Measurements from ENCODE around the gene SERPINF2.

SERPINF2 gene

DNA sequence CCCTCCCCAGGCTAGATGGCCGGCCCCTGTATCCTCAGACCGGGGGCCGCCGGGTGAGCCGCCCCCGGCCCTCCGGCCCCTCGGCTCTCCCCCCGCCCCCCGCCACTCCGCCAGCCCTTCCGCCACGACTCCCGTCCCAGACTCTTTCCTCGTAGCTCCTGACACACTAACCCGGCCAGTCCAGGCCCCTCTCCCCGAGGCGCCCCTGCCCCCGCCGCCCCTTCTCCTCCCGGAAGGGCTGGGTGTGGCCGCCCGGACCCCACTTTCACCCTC, 26.9 kb upstream of the SERPINF2 start:
- Histone ChIP-seq H3K36me3 (ENCODE audit: control insufficient read depth in 2 of 2, insufficient read depth in 1 of 2, low read length in 2 of 2) (peaks cover 0 to 23% of the 10 kb centered on the region in 2 experiments; a peak in 1 of 3 replicates), H3K4me1 (ENCODE audit: control insufficient read depth, insufficient read depth, low read length) (peaks cover 18% of the 10 kb centered on the region), H3K27ac (ENCODE audit: extremely low read depth, low read depth, low read length) (no peak overlapping the region), H3K4me3 (ENCODE audit: low read depth, low read length) (peak overlapping the region; percentile 86), H3K9me3 (ENCODE audit: control insufficient read depth, insufficient read depth, low read depth, low read length) (no peaks in the 10 kb centered on the region)
- POLR2A ChIA-PET = interaction anchor here (0.5 to 4.6 kb wide), 29 partner anchors 9 to 1468 kb away, joined by 3 to 45 read pairs (median 6); partner anchors contain the start of genes INPP5K, PITPNA, PRPF8 and RILP
- no peak for TF ChIP-seq PRDM10 (tag by site-specific recombination; IDR thresholded peaks at IDR 0.05)
- TF ChIP-seq ZNF132 (tag by site-specific recombination; IDR thresholded peaks at IDR 0.05; ENCODE audit: borderline replicate concordance) = no peak
- TF ChIP-seq ZNF239 (tag by site-specific recombination; IDR thresholded peaks at IDR 0.05) = 0 out of 2 replicates have a peak, but pooled peaks have one; percentile 26
- 0 out of 2 replicates have a peak, but pooled peaks have one; percentile 57 for TF ChIP-seq GFI1B (tag by site-specific recombination; IDR thresholded peaks at IDR 0.05)
- TF ChIP-seq ZNF501 (tag by site-specific recombination; IDR thresholded peaks at IDR 0.05) = no peak
- 0 out of 2 replicates have a peak, but pooled peaks have one; percentile 16 for TF ChIP-seq ZNF146 (tag by site-specific recombination; IDR thresholded peaks at IDR 0.05)
- CTCF ChIA-PET = interaction anchor here (0.6 to 5.1 kb wide), 4 partner anchors 54 to 149 kb away, joined by 3 to 44 read pairs (median 6); no protein-coding TSS in a partner anchor

- Histone ChIP-seq H3K36me3 (ENCODE audit: control insufficient read depth in 2 of 2, insufficient read depth in 1 of 2, low read length in 2 of 2) (peaks cover 0 to 23% of the 10 kb centered on the region in 2 experiments; a peak in 1 of 3 replicates), H3K9me3 (ENCODE audit: control insufficient read depth, insufficient read depth, low read depth, low read length) (no peaks in the 10 kb centered on the region), H3K27ac (ENCODE audit: extremely low read depth, low read depth, low read length) (peak overlapping the region; percentile 98), H3K4me3 (ENCODE audit: low read depth, low read length) (peak overlapping the region; percentile 86), H3K4me1 (ENCODE audit: control insufficient read depth, insufficient read depth, low read length) (peaks cover 16% of the 10 kb centered on the region)
- ChIA-PET POLR2A (interaction anchor here (0.5 to 4.6 kb wide), 54 partner anchors 8 to 1469 kb away, joined by 3 to 45 read pairs (median 4); partner anchors contain the start of genes INPP5K, OVCA2, PITPNA and PRPF8), CTCF (interaction anchor here (0.6 to 5.1 kb wide), 15 partner anchors 16 to 529 kb away, joined by 3 to 44 read pairs (median 4); no protein-coding TSS in a partner anchor)
- TF ChIP-seq EGR2 (tag by site-specific recombination; IDR thresholded peaks at IDR 0.05; ENCODE audit: low read depth) (peak; percentile 72), ZNF610 (tag by site-specific recombination; IDR thresholded peaks at IDR 0.05; ENCODE audit: borderline replicate concordance) (0 out of 2 replicates have a peak, but pooled peaks have one; percentile 28), BCL6B (tag by site-specific recombination; IDR thresholded peaks at IDR 0.05) (no peak), SP7 (tag by site-specific recombination; IDR thresholded peaks at IDR 0.05) (peak; percentile 42), RBAK (tag by site-specific recombination; IDR thresholded peaks at IDR 0.05) (no peak), ZNF211 (tag by site-specific recombination; IDR thresholded peaks at IDR 0.05; ENCODE audit: low read depth) (no peak), ZNF394 (tag by site-specific recombination; IDR thresholded peaks at IDR 0.05; ENCODE audit: borderline replicate concordance) (no peak), ZNF16 (tag by site-specific recombination; IDR thresholded peaks at IDR 0.05; ENCODE audit: low read depth) (no peak), KLF1 (tag by site-specific recombination; IDR thresholded peaks at IDR 0.05) (peak; percentile 70), OVOL3 (tag by site-specific recombination; IDR thresholded peaks at IDR 0.05) (no peak), TRIM28 (IDR thresholded peaks at IDR 0.05; ENCODE audit: borderline replicate concordance, low read length) (no peak), ZNF302 (tag by site-specific recombination; IDR thresholded peaks at IDR 0.05; ENCODE audit: low read depth) (no peak), ZNF76 (tag by site-specific recombination; IDR thresholded peaks at IDR 0.05; ENCODE audit: borderline replicate concordance, low read depth) (peak; percentile 97), ZNF600 (tag by site-specific recombination; IDR thresholded peaks at IDR 0.05) (peak; percentile 41; the same call in 1 of the 2 replicates), ZSCAN30 (tag by site-specific recombination; IDR thresholded peaks at IDR 0.05) (0 out of 2 replicates have a peak, but pooled peaks have one; percentile 15), KLF9 (tag by site-specific recombination; IDR thresholded peaks at IDR 0.05; ENCODE audit: low read depth) (peak; percentile 90), FEZF1 (tag by site-specific recombination; IDR thresholded peaks at IDR 0.05) (no peak), SP3 (tag by site-specific recombination; IDR thresholded peaks at IDR 0.05) (peak; percentile 99), ZNF132 (tag by site-specific recombination; IDR thresholded peaks at IDR 0.05; ENCODE audit: borderline replicate concordance) (no peak), ZNF169 (tag by site-specific recombination; IDR thresholded peaks at IDR 0.05) (no peak)
- TF ChIP-seq, protein P1, sequence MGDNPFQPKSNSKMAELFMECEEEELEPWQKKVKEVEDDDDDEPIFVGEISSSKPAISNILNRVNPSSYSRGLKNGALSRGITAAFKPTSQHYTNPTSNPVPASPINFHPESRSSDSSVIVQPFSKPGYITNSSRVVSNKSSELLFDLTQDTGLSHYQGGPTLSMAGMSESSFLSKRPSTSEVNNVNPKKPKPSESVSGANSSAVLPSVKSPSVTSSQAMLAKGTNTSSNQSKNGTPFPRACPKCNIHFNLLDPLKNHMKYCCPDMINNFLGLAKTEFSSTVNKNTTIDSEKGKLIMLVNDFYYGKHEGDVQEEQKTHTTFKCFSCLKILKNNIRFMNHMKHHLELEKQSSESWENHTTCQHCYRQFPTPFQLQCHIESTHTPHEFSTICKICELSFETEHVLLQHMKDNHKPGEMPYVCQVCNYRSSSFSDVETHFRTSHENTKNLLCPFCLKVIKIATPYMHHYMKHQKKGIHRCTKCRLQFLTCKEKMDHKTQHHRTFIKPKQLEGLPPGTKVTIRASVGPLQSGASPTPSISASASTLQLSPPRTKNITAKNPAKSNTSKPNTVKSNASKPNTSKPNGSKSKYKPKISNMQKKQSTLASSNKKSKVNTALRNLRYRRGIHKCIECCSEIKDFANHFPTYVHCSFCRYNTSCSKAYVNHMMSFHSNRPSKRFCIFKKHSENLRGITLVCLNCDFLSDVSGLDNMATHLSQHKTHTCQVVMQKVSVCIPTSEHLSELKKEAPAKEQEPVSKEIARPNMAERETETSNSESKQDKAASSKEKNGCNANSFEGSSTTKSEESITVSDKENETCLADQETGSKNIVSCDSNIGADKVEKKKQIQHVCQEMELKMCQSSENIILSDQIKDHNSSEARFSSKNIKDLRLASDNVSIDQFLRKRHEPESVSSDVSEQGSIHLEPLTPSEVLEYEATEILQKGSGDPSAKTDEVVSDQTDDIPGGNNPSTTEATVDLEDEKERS (tag by site-specific recombination; IDR thresholded peaks at IDR 0.05) = no peak
Observed at GRCh38 chr17:1716076-1716911, 26.4 kb upstream of the SERPINF2 start.
